ENCODE data around the gene SRPK2. TPM values are rescaled to one million over a fixed set of nuclear protein-coding genes. Genes with fewer than 3 reads are reported as not detected.

Gene SRPK2
- total RNA-seq, 1 donor from 2014 or later = 69.5 TPM

DNA sequence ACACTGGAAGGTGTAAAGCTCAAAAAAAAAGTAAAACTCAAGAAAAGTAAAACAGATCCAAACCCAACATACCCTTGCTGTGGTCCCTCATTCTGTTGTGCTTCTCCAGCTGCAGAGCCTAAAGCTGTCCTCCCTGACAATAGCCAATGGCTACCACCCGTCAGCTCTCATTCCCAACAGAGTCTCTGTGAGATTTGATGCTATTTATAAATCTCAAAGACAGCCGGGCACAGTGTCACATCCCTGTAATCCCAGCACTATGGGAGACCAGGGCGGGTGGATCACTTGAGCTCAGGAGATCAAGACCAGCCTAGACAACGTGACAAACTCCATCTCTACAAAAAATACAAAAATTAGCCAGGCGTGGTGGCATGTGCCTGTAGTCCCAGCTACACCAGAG lies 258.7 kb downstream of the SRPK2 start:
- H3K4me1 Mint-ChIP-seq (ENCODE audit: unreplicated experiment) = peaks cover 2% of the 10 kb centered on the region
- no peak for DNase-seq (ENCODE audit: extremely low spot score, unreplicated experiment)
- H3K36me3 Mint-ChIP-seq (ENCODE audit: unreplicated experiment) = peaks cover 18% of the 10 kb centered on the region

GRCh38 chr7:105127179-105127578 lies 261.5 kb downstream of the SRPK2 start:
- Mint-ChIP-seq H3K4me3 (ENCODE audit: unreplicated experiment) (no peak overlapping the region), H3K27ac (ENCODE audit: unreplicated experiment) (no peak overlapping the region), H3K27me3 (ENCODE audit: unreplicated experiment) (no peaks in the 10 kb centered on the region), H3K36me3 (ENCODE audit: unreplicated experiment) (peaks cover 27% of the 10 kb centered on the region), H3K4me1 (ENCODE audit: unreplicated experiment) (no peaks in the 10 kb centered on the region), H3K9me3 (ENCODE audit: unreplicated experiment) (no peaks in the 10 kb centered on the region)
- no peak for DNase-seq (ENCODE audit: extremely low spot score, unreplicated experiment)
- TF ChIP-seq, protein P1, sequence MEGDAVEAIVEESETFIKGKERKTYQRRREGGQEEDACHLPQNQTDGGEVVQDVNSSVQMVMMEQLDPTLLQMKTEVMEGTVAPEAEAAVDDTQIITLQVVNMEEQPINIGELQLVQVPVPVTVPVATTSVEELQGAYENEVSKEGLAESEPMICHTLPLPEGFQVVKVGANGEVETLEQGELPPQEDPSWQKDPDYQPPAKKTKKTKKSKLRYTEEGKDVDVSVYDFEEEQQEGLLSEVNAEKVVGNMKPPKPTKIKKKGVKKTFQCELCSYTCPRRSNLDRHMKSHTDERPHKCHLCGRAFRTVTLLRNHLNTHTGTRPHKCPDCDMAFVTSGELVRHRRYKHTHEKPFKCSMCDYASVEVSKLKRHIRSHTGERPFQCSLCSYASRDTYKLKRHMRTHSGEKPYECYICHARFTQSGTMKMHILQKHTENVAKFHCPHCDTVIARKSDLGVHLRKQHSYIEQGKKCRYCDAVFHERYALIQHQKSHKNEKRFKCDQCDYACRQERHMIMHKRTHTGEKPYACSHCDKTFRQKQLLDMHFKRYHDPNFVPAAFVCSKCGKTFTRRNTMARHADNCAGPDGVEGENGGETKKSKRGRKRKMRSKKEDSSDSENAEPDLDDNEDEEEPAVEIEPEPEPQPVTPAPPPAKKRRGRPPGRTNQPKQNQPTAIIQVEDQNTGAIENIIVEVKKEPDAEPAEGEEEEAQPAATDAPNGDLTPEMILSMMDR (IDR thresholded peaks at IDR 0.05) = no peak

More for the DNA sequence above, 258.7 kb downstream of the SRPK2 start:
- Mint-ChIP-seq H3K27me3 (ENCODE audit: unreplicated experiment) (no peaks in the 10 kb centered on the region), H3K4me3 (ENCODE audit: unreplicated experiment) (no peak overlapping the region), H3K9me3 (ENCODE audit: unreplicated experiment) (no peaks in the 10 kb centered on the region), H3K27ac (ENCODE audit: unreplicated experiment) (no peak overlapping the region)
- TF ChIP-seq, protein P1 (IDR thresholded peaks at IDR 0.05) = no peak

- H3K4me1 Mint-ChIP-seq (ENCODE audit: unreplicated experiment) = no peaks in the 10 kb centered on the region
- H3K4me3 Mint-ChIP-seq (ENCODE audit: unreplicated experiment) = no peak overlapping the region
- TF ChIP-seq, protein P1 (IDR thresholded peaks at IDR 0.05) = no peak
- no peak overlapping the region for H3K27ac Mint-ChIP-seq (ENCODE audit: unreplicated experiment)
- no peak for DNase-seq (ENCODE audit: extremely low spot score, unreplicated experiment)
- peaks cover 25% of the 10 kb centered on the region for H3K36me3 Mint-ChIP-seq (ENCODE audit: unreplicated experiment)
- H3K27me3 Mint-ChIP-seq (ENCODE audit: unreplicated experiment) = no peaks in the 10 kb centered on the region
- H3K9me3 Mint-ChIP-seq (ENCODE audit: unreplicated experiment) = no peaks in the 10 kb centered on the region
These were observed 262.2 kb downstream of the SRPK2 start for GRCh38 chr7:105126436-105126975.

- Mint-ChIP-seq H3K36me3 (ENCODE audit: unreplicated experiment) (peaks cover 25% of the 10 kb centered on the region), H3K4me3 (ENCODE audit: unreplicated experiment) (no peak overlapping the region), H3K4me1 (ENCODE audit: unreplicated experiment) (no peaks in the 10 kb centered on the region), H3K27ac (ENCODE audit: unreplicated experiment) (no peak overlapping the region), H3K27me3 (ENCODE audit: unreplicated experiment) (no peaks in the 10 kb centered on the region), H3K9me3 (ENCODE audit: unreplicated experiment) (no peaks in the 10 kb centered on the region)
- no peak for DNase-seq (ENCODE audit: extremely low spot score, unreplicated experiment)
- TF ChIP-seq, protein P1 (IDR thresholded peaks at IDR 0.05) = no peak
These were observed 263.0 kb downstream of the SRPK2 start for GRCh38 chr7:105125745-105126144.

DNA sequence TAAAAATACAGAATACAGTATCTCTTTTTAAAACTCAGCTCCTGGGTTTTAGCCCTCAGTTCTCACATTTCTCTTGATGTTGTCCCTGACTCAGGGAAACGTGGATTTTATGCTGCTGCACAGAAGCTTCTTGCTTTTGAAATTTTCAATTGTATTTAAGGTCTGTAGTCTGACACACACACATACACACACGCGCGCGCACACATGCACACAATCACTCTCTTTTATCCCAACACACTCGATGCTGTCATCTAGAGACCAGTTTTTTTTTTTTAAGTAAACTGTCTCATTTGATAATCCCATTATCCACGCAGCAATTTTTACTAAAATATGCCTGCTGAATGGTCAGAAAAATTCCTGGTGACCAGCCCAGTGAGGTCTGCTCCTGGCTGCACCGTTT lies 266.1 kb downstream of the SRPK2 start:
- Mint-ChIP-seq H3K4me1 (ENCODE audit: unreplicated experiment) (no peaks in the 10 kb centered on the region), H3K9me3 (ENCODE audit: unreplicated experiment) (no peaks in the 10 kb centered on the region), H3K27me3 (ENCODE audit: unreplicated experiment) (no peaks in the 10 kb centered on the region), H3K27ac (ENCODE audit: unreplicated experiment) (no peak overlapping the region), H3K4me3 (ENCODE audit: unreplicated experiment) (no peak overlapping the region), H3K36me3 (ENCODE audit: unreplicated experiment) (peaks cover 23% of the 10 kb centered on the region)
- TF ChIP-seq, protein P1 (IDR thresholded peaks at IDR 0.05) = no peak
- no peak for DNase-seq (ENCODE audit: extremely low spot score, unreplicated experiment)
